Activated naive CD4-positive, alpha-beta T cell treated with anti-CD3 and anti-CD28 coated beads for 36 hours (primary cell): Measurements from ENCODE around the gene CDKN1B. TPM values are rescaled to one million over a fixed set of nuclear protein-coding genes. Genes with fewer than 3 reads are reported as not detected.

Experiments
- CTCF ChIA-PET: fragments of 350-600 bp; sonication (Branson Sonifier 250); formaldehyde crosslinking; loops from one replicate; lab custom pipeline; 2021; ENCODE audit warnings: antibody characterized with exemption; lab: Charles Lee
- DNase-seq: peaks from one replicate; pipeline ENCODE4 v3.0.0-alpha.2; 2020
- H3K27ac Mint-ChIP-seq: one replicate; pipeline ENCODE4 v1.8.0; 2021; ENCODE audit warnings: mild to moderate bottlenecking, mixed read lengths
- H3K27me3 Mint-ChIP-seq: one replicate; pipeline ENCODE4 v1.8.0; 2021; ENCODE audit warnings: low read depth, mixed read lengths
- H3K36me3 Mint-ChIP-seq: one replicate; pipeline ENCODE4 v1.8.0; 2021; ENCODE audit warnings: low read depth, mixed read lengths
- H3K4me1 Mint-ChIP-seq: one replicate; pipeline ENCODE4 v1.8.0; 2021; ENCODE audit warnings: low read depth, mixed read lengths
- H3K4me3 Mint-ChIP-seq: one replicate; pipeline ENCODE4 v1.8.0; 2021; ENCODE audit warnings: mild to moderate bottlenecking, moderate library complexity, mixed read lengths
- H3K9me3 Mint-ChIP-seq: one replicate; pipeline ENCODE4 v1.8.0; 2021; ENCODE audit warnings: mixed read lengths
- intact Hi-C: fragments of 100-400 bp; cut with micrococcal nuclease; formaldehyde crosslinking; loops from one replicate; pipeline ENCODE4 v1.15.1; 2023
- total RNA-seq, 2 experiments: library from RNA; stranded (reverse); gene quantifications; one replicate each; pipeline ENCODE4 v1.2.3, GENCODE V29; 2021

The CDKN1B gene
- 10 to 100 TPM; 35.9 to 39.1 TPM for total RNA-seq

- Mint-ChIP-seq H3K36me3 (peaks cover 42% of the 10 kb centered on the region), H3K4me3 (peak within 1 kb of the TSS; percentile 98), H3K9me3 (no peaks in the 10 kb centered on the region), H3K27me3 (no peaks in the 10 kb centered on the region), H3K4me1 (peaks cover 55% of the 10 kb centered on the region), H3K27ac (peak within 1 kb of the TSS; percentile 98)
- CTCF ChIA-PET = interaction anchor here (0.9 to 2.0 kb wide), 5 partner anchors 11 to 72 kb away, joined by 3 to 28 read pairs (median 5); no protein-coding TSS in a partner anchor
- intact Hi-C loops = loop anchor here (1.0 to 5.0 kb wide), 6 partner anchors 8 to 360 kb away; partner anchors contain the start of genes BORCS5, CREBL2 and GPR19
- peak; percentile 90 for DNase-seq
These were observed at the start of gene CDKN1B for GRCh38 chr12:12716793-12717585. Gene CDKN1B, plus strand, starts transcription at chr12:12717368. Its CDS starts 472 bp downstream, at chr12:12717840.

- Mint-ChIP-seq H3K9me3 (no peaks in the 10 kb centered on the region), H3K27ac (no peak overlapping the region), H3K27me3 (no peaks in the 10 kb centered on the region), H3K4me1 (no peaks in the 10 kb centered on the region), H3K36me3 (no peaks in the 10 kb centered on the region), H3K4me3 (no peak overlapping the region)
- intact Hi-C loops = no loop called here
- no peak for DNase-seq
- CTCF ChIA-PET = interaction anchor here (1.7 kb wide), 1 partner anchor 12 kb away, joined by 5 read pairs; no protein-coding TSS in a partner anchor
These were observed 49.2 kb upstream of the CDKN1B start for GRCh38 chr12:12668005-12668404.

GRCh38 chr12:12669020-12669419 lies 48.1 kb upstream of the CDKN1B start:
- Mint-ChIP-seq H3K4me3 (no peak overlapping the region), H3K27ac (no peak overlapping the region), H3K36me3 (peaks cover 2% of the 10 kb centered on the region), H3K27me3 (no peaks in the 10 kb centered on the region), H3K4me1 (peaks cover 2% of the 10 kb centered on the region), H3K9me3 (no peaks in the 10 kb centered on the region)
- no peak for DNase-seq
- CTCF ChIA-PET = no interaction called here
- intact Hi-C loops = no loop called here

GRCh38 chr12:12671850-12672660 lies 45.1 kb upstream of the CDKN1B start:
- Mint-ChIP-seq H3K36me3 (peaks cover 2% of the 10 kb centered on the region), H3K27ac (no peak overlapping the region), H3K4me1 (peaks cover 2% of the 10 kb centered on the region), H3K27me3 (no peaks in the 10 kb centered on the region), H3K9me3 (no peaks in the 10 kb centered on the region), H3K4me3 (no peak overlapping the region)
- no peak for DNase-seq
- intact Hi-C loops = no loop called here
- CTCF ChIA-PET = interaction anchor here (0.6 to 1.7 kb wide), 5 partner anchors 9 to 551 kb away, joined by 3 to 9 read pairs (median 6); no protein-coding TSS in a partner anchor

GRCh38 chr12:12673296-12673695 lies 43.9 kb upstream of the CDKN1B start:
- intact Hi-C loops = no loop called here
- Mint-ChIP-seq H3K4me1 (peaks cover 2% of the 10 kb centered on the region), H3K36me3 (peaks cover 2% of the 10 kb centered on the region), H3K9me3 (no peaks in the 10 kb centered on the region), H3K4me3 (no peak overlapping the region), H3K27ac (no peak overlapping the region), H3K27me3 (no peaks in the 10 kb centered on the region)
- CTCF ChIA-PET = no interaction called here
- no peak for DNase-seq

GRCh38 chr12:12676605-12677004 lies 40.6 kb upstream of the CDKN1B start:
- Mint-ChIP-seq H3K27me3 (no peaks in the 10 kb centered on the region), H3K36me3 (peaks cover 2% of the 10 kb centered on the region), H3K9me3 (no peaks in the 10 kb centered on the region), H3K27ac (no peak overlapping the region), H3K4me1 (peaks cover 2% of the 10 kb centered on the region), H3K4me3 (no peak overlapping the region)
- CTCF ChIA-PET = interaction anchor here (0.7 kb wide), 1 partner anchor 16 kb away, joined by 3 read pairs; no protein-coding TSS in a partner anchor
- DNase-seq = no peak
- intact Hi-C loops = no loop called here

GRCh38 chr12:12681061-12681765 lies 36.0 kb upstream of the CDKN1B start:
- CTCF ChIA-PET = interaction anchor here (0.5 to 1.8 kb wide), 3 partner anchors 10 to 61 kb away, joined by 4 to 9 read pairs (median 5); no protein-coding TSS in a partner anchor
- Mint-ChIP-seq H3K4me3 (no peak overlapping the region), H3K9me3 (no peaks in the 10 kb centered on the region), H3K27me3 (no peaks in the 10 kb centered on the region), H3K4me1 (no peaks in the 10 kb centered on the region), H3K36me3 (no peaks in the 10 kb centered on the region), H3K27ac (no peak overlapping the region)
- DNase-seq = no peak
- intact Hi-C loops = no loop called here

- Mint-ChIP-seq H3K27ac (no peak overlapping the region), H3K27me3 (no peaks in the 10 kb centered on the region), H3K36me3 (no peaks in the 10 kb centered on the region), H3K9me3 (no peaks in the 10 kb centered on the region), H3K4me1 (no peaks in the 10 kb centered on the region), H3K4me3 (no peak overlapping the region)
- intact Hi-C loops = no loop called here
- no peak for DNase-seq
- CTCF ChIA-PET = interaction anchor here (1.8 kb wide), 2 partner anchors 28 to 55 kb away, joined by 5 read pairs; no protein-coding TSS in a partner anchor
These were observed 34.9 kb upstream of the CDKN1B start for GRCh38 chr12:12682284-12682683.

- no peak overlapping the region for H3K27ac Mint-ChIP-seq
- no peaks in the 10 kb centered on the region for H3K27me3 Mint-ChIP-seq
- no peak overlapping the region for H3K4me3 Mint-ChIP-seq
- intact Hi-C loops = no loop called here
- DNase-seq = no peak
- no peaks in the 10 kb centered on the region for H3K9me3 Mint-ChIP-seq
- no peaks in the 10 kb centered on the region for H3K4me1 Mint-ChIP-seq
- peaks cover 1% of the 10 kb centered on the region for H3K36me3 Mint-ChIP-seq
- CTCF ChIA-PET = interaction anchor here (1.8 kb wide), 1 partner anchor 28 kb away, joined by 5 read pairs; no protein-coding TSS in a partner anchor
These were observed 34.0 kb upstream of the CDKN1B start for GRCh38 chr12:12683136-12683697.

- peaks cover 6% of the 10 kb centered on the region for H3K36me3 Mint-ChIP-seq
- CTCF ChIA-PET = interaction anchor here (0.5 to 1.8 kb wide), 2 partner anchors 29 to 53 kb away, joined by 3 to 5 read pairs; no protein-coding TSS in a partner anchor
- no peak for DNase-seq
- H3K4me1 Mint-ChIP-seq = peaks cover 1% of the 10 kb centered on the region
- H3K9me3 Mint-ChIP-seq = no peaks in the 10 kb centered on the region
- H3K27ac Mint-ChIP-seq = no peak overlapping the region
- no peaks in the 10 kb centered on the region for H3K27me3 Mint-ChIP-seq
- no peak overlapping the region for H3K4me3 Mint-ChIP-seq
- intact Hi-C loops = no loop called here
These were observed 33.4 kb upstream of the CDKN1B start for GRCh38 chr12:12683725-12684124.

GRCh38 chr12:12684375-12685106 lies 32.6 kb upstream of the CDKN1B start:
- H3K27ac Mint-ChIP-seq = no peak overlapping the region
- CTCF ChIA-PET = interaction anchor here (0.5 kb wide), 1 partner anchor 52 kb away, joined by 3 read pairs; no protein-coding TSS in a partner anchor
- no peak overlapping the region for H3K4me3 Mint-ChIP-seq
- DNase-seq = peak; percentile 57
- peaks cover 11% of the 10 kb centered on the region for H3K36me3 Mint-ChIP-seq
- intact Hi-C loops = no loop called here
- H3K27me3 Mint-ChIP-seq = no peaks in the 10 kb centered on the region
- H3K9me3 Mint-ChIP-seq = no peaks in the 10 kb centered on the region
- H3K4me1 Mint-ChIP-seq = peaks cover 6% of the 10 kb centered on the region
